HT-29 (cell line): ENCODE measurements around the gene UGT1A8. TPM values are rescaled to one million over a fixed set of nuclear protein-coding genes. Genes with fewer than 3 reads are reported as not detected.
"Not testable (repeated sequence)": the region's sequence is repeated elsewhere in the genome, so short reads cannot be mapped to it uniquely, and the experiment has no call there.

Experiments used
- DNase-seq: peaks from one replicate; pipeline ENCODE4 v3.0.0-alpha.2; 2015; ENCODE audit warnings: low spot score
- total RNA-seq: library from RNA; depleted of rRNA; stranded (reverse); fragments of >200 nt; shearing (Covaris generic); gene quantifications from 2 replicates; pipeline ENCODE4 v1.2.3, GENCODE V29; 2014

Gene UGT1A8
- total RNA-seq, 1 experiment from 2014 or later, result 56.6 TPM

- DNase-seq, result no peak
Measured at GRCh38 chr2:233714121-233714520, 96.7 kb downstream of the UGT1A8 start.

- no peak for DNase-seq
Measured at GRCh38 chr2:233718552-233718951, 101.1 kb downstream of the UGT1A8 start, which contains the start of gene UGT1A4. UGT1A4 (plus strand) TSS chr2:233718736; CDS start chr2:233718821, 85 bp downstream.

GRCh38 chr2:233728723-233729301, 111.4 kb downstream of the UGT1A8 start, which contains the start of gene UGT1A3:
UGT1A3 (plus strand) TSS chr2:233729042; CDS start chr2:233729127, 85 bp downstream.
- no peak for DNase-seq

- not testable (repeated sequence) for DNase-seq
Measured at GRCh38 chr2:233736868-233737653, 119.6 kb downstream of the UGT1A8 start.

GRCh38 chr2:233740870-233741269, 123.4 kb downstream of the UGT1A8 start:
- no peak for DNase-seq

GRCh38 chr2:233743464-233744259, 126.2 kb downstream of the UGT1A8 start:
- DNase-seq, result no peak

GRCh38 chr2:233745073-233745755, 127.8 kb downstream of the UGT1A8 start:
- DNase-seq, result no peak

- DNase-seq, result not testable (repeated sequence)
Measured at GRCh38 chr2:233745838-233746237, 128.4 kb downstream of the UGT1A8 start.

- no peak for DNase-seq
Measured at GRCh38 chr2:233746475-233747282, 129.2 kb downstream of the UGT1A8 start.

GRCh38 chr2:233747283-233747544, 129.8 kb downstream of the UGT1A8 start:
- DNase-seq, result no peak

- DNase-seq, result peak; percentile 17
Measured at GRCh38 chr2:233750689-233751088, 133.3 kb downstream of the UGT1A8 start.

- DNase-seq, result not testable (repeated sequence)
Measured at GRCh38 chr2:233751212-233752009, 134.0 kb downstream of the UGT1A8 start.

GRCh38 chr2:233754872-233755611, 137.6 kb downstream of the UGT1A8 start:
- no peak for DNase-seq

- peak; percentile 10 for DNase-seq
Measured at GRCh38 chr2:233756429-233757081, 139.1 kb downstream of the UGT1A8 start.

- DNase-seq, result no peak
Measured at GRCh38 chr2:233758141-233758540, 140.7 kb downstream of the UGT1A8 start.

- no peak for DNase-seq
Measured at GRCh38 chr2:233758849-233759248, 141.4 kb downstream of the UGT1A8 start.

GRCh38 chr2:233760043-233760442, 142.6 kb downstream of the UGT1A8 start, which contains the start of gene UGT1A1:
UGT1A1 (plus strand) TSS chr2:233760270; CDS start chr2:233760288, 18 bp downstream.
- peak; percentile 86 for DNase-seq

- no peak for DNase-seq
Measured at GRCh38 chr2:233761040-233761769, 143.8 kb downstream of the UGT1A8 start.
